ENCODE results near the gene MYO1E.

- no peak for TF ChIP-seq EZH2 (IDR thresholded peaks at IDR 0.05; ENCODE audit: borderline replicate concordance, insufficient read depth, low read length, poor library complexity, severe bottlenecking)
- no peak for TF ChIP-seq CTCF (IDR thresholded peaks at IDR 0.05; ENCODE audit: poor library complexity, severe bottlenecking)
- TF ChIP-seq SMC3 (conservative IDR thresholded peaks at IDR 0.05; ENCODE audit: poor library complexity) = no peak
These were observed 129.0 kb downstream of the MYO1E start for GRCh38 chr15:59243622-59244021.
